GM21717 (cell line): ENCODE measurements around the gene C10orf120.

Experiments used
- ATAC-seq: cut with Tn5 transposase; IDR thresholded peaks from one replicate; pipeline ENCODE4 v1.9.1; 2021; ENCODE audit warnings: mild to moderate bottlenecking, moderate library complexity; ENCODE audit not compliant: unreplicated experiment

The C10orf120 gene

DNA sequence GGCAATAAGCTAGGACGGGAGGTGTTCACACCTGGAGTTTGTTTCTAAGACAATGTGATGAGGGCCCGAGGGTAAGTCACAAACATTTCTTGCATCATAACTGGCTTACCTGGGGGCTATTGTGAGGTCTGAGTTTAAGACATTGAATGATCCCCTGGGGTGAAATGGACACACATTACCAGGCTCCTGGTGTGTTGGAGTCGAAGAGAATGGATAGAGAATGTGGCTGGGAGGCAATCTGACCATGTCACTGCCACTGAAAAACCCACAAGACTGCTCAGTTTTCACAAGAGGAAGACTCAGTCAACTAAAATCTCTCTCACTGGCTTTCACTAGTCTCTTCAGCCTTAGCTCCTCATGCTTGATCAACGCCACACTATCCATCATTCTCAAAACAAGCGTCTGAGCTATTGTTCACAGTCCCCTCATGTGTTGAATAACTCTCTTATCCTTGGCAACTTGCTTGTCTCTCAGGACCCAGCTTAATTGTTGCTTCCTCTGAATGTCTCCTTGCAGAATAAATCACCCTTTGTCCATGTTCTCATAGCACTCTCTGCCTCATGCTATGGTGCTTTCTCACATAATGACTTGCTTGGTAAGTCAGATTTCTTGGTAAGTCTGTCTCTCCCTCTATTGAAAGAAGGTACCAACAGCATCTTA is at the start of gene C10orf120:
Gene C10orf120, minus strand, starts transcription at position 51 of the 660 bp plus-strand sequence. CDS start 56 bp downstream, outside the sequence.
- no peak for ATAC-seq

DNA sequence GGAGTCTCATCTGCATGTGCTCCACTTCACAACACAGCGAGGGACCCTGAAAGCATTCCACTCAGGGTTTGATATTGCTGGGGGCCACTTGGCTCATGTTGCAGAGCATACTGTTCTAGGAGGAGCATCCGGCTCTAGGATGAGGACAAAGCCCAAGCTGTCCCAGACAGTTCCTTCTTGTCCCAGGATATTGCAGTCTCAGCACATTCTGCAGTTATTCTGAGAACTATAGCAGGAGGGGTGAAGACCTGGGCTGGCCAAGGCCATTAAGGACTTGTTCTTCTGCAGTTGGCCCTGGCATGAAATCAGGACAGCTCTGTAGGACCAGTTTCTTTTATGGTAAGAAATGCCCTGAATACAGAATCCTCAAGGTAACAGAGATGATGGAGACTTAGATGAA is 48.9 kb upstream of the C10orf120 start:
- no peak for ATAC-seq

DNA sequence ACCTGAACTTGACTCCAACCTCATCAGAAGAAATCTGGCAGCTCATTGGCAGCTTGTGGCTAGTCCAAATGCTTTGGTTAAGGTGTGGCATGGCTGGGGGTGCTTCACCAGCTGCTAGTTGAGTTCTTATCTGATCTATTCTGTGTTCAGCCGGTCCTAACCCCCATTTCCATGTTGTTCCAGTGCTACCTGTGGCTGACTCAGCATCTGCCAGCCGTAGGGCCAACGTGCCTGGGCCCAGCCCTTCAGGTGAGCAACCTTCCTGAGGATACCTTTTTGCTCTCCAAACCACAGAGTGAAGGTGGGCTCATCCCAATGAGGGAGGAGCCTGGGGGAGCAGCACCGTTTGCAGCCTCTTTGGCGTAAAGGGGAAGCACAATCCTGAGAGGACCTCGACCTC is 46.8 kb upstream of the C10orf120 start:
- ATAC-seq, result no peak

DNA sequence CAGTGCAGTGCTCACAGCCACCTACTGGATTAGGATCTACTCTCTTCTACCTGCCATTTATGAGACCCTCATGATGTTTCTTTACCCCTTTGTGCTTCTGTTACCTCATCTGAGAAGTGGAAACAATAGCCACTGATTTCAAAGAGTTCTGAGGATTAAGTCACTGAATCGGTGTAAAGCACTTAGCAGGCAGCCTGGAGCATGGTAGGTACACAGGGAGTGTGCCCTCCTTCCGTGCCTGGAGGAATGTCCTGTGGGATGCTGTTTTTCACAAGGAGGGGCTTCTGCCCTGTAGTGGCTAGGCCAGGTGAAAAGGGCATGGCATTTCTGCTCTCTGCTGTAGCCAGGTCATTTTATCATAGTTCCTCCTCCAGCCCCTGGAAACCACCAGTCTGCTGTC is 44.6 kb upstream of the C10orf120 start:
- no peak for ATAC-seq

DNA sequence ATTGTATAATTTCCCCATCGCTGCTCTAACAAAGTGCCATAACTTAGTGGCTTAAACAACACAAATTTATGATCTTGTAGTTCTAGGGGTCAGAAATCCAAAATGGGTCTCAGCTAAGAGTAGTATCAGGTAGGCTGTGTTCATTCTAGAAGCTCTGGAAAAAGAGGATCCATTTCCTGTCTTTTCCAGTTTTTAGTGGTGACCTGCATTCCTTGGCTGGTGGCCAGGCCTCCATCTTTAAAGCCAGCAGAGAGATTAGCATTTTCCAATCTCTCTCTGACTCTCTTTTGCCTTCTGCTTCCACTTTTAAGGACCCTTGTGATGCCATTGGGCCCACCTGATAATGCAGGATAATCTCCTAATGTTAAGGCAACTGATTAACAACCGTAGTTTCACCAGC is 41.0 kb upstream of the C10orf120 start:
- no peak for ATAC-seq

DNA sequence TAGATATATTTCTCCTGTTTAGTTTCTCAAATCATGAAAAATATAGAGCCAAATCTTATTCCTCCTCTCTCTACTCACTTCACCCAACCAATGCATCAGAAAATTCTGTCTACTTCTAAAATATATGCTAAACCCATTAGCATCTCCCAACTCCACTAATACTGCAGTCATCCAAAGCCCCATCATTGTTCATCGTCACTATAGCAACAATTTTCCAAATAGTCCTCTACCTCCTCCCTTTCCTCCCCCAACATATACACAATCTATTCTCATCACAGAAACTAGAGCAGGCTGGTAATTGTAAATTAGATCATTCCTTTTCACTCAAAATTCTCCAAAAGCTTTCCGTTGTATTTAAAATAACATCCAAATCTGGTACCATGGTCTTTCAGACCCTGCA is 38.4 kb upstream of the C10orf120 start:
- ATAC-seq, result no peak

DNA sequence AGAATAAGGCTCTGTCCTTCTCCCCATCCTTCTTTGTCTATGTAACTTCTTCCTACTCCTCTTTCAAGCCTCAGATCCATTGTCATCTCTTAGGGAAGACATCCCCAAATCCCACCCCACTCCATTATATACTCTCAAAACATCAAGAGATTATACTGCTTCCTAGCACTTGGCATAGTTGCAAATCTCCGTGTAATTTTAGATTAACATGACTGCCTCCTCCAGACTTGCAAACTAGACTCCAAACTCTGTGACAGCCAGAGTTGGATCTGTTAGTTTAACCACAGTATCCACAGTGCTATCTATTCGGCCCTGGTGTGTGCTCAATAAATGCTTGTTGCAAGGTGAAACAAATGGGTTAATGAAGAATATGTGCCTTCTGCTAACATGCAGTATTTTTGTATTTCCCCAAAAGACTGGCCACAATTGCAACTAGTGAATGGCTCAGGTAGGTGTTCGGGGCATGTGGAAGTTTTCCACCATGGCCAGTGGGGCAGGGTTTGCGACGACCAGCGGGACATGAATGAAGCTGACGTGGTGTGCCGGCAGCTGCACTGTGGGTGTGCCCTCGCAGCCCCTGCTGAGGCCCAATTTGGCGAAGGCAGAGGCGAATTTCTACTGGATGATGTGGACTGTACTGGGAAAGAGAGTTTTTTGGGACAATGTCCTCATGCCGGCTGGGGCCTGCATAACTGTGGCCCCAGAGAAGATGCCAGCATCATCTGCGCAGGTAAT is 34.5 kb upstream of the C10orf120 start:
- no peak for ATAC-seq

DNA sequence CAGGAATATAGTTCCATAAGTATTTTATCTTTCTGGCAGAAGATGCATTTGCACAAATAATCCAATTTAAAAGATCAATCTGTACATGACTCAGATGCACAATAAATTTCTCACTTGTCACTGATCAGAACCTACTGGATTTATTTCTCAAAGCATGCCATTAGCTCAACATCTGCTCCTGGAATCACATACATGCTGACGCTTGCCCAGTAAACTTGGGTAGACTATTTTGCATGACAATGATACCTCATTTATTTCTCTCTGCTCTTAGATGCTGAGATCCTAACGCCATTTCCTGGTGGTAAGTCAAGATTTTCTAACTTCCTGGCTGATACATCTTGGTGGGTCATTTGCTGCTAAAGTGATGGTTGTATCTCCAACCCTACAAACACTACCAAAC is 33.8 kb upstream of the C10orf120 start:
- no peak for ATAC-seq

DNA sequence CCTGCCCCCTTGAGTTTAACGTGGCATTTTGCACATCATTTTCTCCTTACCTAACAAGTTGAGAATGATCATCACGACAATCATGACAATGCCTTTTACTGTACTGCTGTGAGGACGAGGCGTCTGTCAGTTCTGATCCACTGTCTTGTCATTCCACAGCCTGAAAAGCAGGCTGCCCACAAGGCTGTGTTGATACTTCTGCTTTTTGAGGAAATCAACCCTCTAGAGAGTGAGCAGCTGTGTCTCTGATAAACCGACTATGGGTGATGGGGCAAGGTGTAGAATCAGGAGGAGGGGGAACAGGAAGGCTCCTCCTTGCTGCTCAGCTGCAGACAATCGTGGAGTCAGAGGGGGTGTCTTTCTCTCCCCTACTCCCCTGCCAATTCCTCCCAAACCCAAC is 30.6 kb upstream of the C10orf120 start:
- no peak for ATAC-seq

DNA sequence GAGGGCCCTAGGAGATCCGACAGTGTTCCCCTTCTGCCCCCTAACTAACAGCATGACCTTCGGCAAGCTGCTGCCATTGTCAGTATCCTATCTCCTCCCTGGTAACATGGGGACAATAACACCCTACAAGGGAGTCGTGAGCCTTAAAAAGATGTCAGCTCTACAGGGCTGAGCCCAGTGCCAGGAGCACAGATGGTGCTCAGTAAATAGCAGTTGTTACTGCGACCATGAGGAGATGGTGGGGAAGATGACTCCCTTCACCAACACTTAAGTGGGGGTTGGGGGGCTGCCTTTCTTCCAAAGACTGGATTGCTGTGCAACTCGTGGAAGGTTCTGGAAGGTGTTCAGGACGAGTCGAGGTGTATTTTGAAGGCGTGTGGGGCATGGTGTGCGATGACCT is 29.5 kb upstream of the C10orf120 start:
- ATAC-seq, result no peak

DNA sequence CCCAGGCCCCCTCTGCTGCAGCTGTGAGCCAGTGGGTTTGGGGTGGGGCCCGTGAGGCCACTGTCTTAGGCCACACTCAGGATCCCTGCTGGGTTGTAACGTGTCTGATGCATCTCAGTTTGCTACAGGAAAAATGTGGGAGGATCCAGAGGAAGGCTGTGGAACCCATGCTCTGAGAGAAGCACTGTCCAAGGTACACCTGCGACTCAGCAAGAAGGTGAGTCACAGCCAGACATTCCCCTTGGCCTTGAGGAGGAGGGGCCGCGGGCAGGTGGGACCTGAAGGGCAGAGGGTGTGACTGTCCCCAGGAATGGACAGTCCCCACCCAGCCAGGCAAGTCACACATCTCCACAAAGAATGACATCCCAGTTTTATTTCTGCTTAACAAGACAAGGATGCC is 27.8 kb upstream of the C10orf120 start:
- no peak for ATAC-seq

DNA sequence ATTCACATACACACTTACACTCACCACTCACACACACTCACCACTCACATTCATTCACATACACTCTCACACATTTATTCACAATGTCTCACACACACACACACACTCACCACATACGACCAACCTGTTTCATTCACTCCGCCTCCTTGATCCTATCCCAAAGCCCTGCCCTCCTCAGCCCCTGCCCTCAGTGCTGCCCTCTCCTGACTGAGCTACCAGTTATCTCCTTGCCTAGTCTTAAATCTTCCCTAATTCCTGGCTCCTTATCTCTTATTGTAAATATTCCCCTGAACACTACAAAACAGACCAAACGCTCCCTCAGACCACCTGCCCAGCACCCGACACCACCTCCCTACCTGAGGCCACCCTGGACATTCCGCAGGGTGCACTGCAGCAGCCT is 26.1 kb upstream of the C10orf120 start:
- ATAC-seq, result no peak

DNA sequence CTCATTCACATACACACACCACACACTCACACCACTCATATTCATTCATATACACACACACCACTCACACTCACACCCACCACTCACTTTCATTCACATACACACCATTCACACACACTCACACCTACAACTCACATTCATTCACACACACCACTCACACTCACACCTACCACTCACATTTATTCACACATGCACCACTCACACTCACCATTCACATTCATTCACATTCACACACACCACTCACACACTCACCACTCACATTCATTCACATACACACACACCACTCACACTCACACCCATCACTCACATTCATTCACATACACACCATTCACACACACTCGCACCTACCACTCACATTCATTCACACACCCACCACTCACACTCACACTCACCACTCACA is 25.4 kb upstream of the C10orf120 start:
- no peak for ATAC-seq

DNA sequence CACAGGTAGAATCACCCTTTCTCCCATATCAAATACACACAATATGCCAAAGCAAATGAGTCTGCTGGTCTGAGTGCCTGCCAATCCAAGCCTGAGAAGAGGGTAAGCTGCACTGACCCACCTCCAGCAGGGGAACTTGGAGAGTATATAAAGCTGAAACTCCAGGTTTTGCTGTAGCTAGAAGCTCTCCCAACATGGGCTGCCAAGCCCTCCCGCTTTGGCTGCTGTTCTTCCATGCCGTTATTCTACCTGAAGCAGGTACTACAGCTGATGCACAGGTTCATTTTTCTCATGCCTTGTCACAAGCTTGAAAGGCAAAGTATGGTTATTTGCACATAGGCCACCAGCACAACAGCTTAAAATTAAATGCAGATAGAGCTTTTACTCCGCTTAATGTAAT is 21.5 kb upstream of the C10orf120 start:
- no peak for ATAC-seq

DNA sequence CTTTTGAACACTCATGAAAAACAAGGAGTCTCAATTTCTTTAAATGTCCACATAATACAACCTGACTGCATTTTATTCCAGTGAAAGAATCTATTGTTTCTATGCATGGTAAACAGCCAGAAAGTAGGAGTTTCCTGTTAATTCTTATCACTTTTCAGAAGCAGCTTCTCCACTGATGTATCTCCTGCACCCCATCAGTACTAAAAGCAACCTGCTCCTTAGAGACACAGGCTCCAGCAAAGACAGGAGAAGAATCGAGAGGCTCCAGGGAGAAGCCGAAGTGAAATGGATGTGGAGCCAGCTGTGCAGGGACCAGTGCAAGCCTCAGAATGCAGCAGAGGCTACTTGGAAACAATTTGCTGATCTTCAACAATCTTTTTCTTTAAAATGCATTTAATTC is 16.4 kb upstream of the C10orf120 start:
- no peak for ATAC-seq

DNA sequence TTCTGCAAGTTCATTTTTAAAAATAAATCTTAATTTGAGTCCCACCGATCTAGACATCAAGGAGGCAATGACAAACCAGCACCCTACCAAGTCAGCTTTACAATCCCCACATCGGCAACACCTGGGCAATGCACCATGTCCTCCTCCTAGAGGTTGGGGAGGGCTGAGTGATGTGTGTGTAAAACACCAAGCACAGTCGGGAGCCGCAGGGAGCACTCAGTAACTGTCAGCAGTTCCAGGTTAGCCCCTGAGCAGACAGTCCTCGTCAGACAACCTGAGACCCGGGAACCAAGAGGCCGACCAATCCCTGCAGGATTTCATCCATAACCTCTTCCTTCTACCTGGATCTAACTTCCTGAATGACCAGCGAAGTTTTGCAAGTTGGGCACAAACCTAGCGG is 15.9 kb upstream of the C10orf120 start:
- ATAC-seq, result no peak

DNA sequence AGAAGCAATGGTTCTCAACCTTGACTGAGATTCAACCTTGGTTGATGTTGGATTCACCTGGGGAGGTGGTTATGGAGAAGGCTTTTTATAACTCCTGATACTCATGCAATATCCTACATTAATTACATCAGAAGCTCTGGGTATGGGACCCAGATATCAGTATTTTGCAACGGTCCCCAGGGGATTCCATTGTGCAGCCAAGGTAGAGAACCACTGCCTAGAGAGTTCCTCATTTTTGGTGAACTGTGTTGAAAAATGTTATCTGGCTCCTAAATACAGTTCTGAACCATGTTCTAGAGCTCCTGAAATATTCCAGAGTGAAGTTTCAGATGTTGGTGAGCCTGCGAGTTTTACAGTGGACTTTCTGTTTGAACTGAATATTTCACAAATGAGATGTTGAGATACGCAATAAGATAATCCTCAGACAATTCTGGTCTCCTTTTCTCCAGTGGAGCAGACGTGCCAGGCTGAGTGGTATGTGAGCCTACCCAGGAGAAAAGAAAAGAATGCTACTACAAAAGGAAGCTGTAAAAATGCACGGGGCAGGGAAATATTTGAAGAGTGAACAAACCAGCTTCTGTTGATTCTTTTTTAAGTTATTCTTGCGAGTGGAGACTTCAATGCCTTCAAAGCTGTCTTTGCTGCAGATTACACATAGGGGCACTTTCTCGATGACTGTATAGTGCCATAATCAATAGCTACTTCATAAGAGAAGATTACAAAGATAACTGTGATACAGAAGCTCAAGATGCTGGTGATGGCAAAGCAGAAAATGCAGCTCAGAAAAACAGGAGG is 13.6 kb upstream of the C10orf120 start:
- ATAC-seq, result no peak

DNA sequence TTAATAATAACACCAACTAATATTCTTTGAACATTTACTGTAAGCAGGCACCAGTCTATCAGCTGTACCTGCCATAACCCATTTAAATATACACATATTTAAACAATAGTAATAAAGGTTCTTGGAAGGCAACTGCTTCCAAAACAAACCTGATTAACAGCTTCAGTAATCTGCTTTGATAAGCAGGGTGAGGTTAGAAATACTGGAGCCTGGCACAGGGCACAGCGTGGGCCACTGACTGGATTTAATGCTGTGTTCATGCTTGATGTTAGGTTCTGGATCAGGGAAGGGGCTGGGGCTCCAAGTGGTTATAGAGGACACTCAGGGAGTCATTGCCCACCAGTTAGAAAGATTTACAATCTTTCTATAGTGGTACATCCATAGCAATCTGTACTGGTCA is 10.9 kb upstream of the C10orf120 start:
- ATAC-seq, result no peak

DNA sequence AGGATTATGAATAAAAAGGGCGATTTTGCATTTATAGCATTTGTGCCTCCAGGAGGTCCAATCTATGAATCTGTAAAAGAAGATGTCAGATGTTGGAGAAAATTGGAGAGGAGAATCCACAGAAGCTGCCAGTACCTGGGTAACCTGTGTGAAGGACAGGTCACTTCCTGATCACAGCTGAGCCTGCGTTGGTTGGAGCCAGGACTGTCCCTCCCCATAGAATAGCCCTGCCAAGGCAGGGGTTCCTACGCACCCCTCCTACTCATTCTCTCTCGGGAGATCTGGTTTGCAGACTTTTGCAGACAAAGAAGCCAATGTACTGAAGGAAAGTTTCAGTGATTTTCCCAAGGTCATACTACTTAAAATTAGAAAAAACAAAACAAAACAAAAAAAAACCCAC is 10.3 kb upstream of the C10orf120 start:
- ATAC-seq, result no peak

DNA sequence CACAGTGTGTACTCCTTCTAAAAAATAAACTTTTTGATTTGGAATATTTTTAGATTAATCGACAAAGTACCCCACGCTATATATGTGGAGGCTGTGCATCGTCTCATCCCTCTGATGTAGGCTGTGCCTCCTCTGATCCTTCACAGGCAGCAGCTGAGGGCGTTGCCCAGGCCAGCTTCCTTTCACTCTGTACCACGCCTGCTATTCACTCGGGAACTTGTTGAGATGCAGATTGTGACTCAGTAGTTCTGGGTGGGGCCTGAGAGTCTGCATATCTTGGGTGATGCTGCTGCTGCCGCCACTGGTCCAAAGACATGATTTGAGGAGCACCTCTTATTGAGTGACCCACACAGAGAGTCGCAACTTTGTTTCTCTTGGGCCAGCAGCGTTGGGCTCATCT is 7.9 kb upstream of the C10orf120 start:
- ATAC-seq, result no peak

DNA sequence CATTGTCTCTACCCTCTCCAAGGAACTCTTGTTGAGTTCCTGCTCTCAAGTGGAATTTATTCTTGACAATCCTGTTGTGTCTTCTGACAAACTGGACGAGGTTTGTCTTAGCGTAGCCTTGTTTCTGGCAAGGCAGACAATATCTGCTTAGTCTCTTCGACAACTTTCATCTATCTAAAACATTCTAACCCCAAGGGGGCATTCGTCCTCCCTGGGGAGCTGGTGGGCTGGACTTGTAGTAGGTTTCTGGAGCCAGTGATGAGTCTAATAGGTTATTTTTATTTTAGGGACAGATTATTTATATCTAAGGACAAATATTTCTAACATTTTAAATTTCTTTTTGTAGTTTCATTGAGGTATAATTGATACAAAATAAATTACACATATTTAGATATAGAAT is 7.3 kb upstream of the C10orf120 start:
- ATAC-seq, result no peak

DNA sequence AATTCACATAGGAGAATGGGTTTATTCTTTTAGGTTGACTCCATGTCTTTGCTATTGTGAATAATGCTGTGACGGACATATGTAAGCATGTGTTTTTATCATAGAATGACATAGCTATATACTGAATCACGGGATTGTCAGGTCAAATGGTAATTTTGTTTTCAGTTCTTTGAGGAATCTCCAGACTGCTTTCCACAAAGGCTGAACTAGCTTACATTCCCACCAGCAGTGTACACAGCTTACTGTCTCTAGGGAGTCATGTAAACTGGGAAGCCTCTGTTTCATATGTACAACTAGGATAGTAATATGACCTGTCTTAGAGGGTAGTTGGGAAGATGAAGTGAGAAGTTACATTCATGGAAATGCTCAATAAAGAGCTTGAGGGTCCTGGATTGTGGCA is 6.8 kb upstream of the C10orf120 start:
- ATAC-seq, result no peak
